OCI-LY3 (cell line): ENCODE results near the gene EFEMP1.

Experiments
- H2AFZ ChIP-seq: fragments of 200-600, 300-600 bp; shearing (Covaris generic); 2 replicates; pipeline ENCODE4 v1.6.0; 2014; ENCODE audit warnings: antibody characterized with exemption, low read depth, low read length
- H3K27ac ChIP-seq: fragments of 200-600, 300-600 bp; sonication (generic); 2 replicates; pipeline ENCODE4 v1.5.1; 2014; ENCODE audit warnings: mild to moderate bottlenecking, low read length, moderate library complexity, mixed read lengths
- H3K27me3 ChIP-seq: fragments of 200-600, 300-600 bp; sonication (generic); 2 replicates; pipeline ENCODE4 v1.6.1; 2014; ENCODE audit warnings: low read depth, low read length, mixed read lengths
- H3K36me3 ChIP-seq: fragments of 200-600, 300-600 bp; sonication (generic); replicated peaks from 2 replicates; pipeline ENCODE3; 2014; ENCODE audit warnings: low read depth, low read length, mixed read lengths
- H3K4me1 ChIP-seq: fragments of 300-600, 200-600 bp; sonication (generic); 2 replicates; pipeline ENCODE4 v1.6.1; 2014; ENCODE audit warnings: low read length, mixed read lengths
- H3K4me2 ChIP-seq: fragments of 200-600, 300-600 bp; sonication (generic); 2 replicates; pipeline ENCODE4 v1.6.1; 2014; ENCODE audit warnings: low read length, mixed read lengths
- H3K4me3 ChIP-seq: fragments of 300-600, 200-600 bp; sonication (generic); 2 replicates; pipeline ENCODE4 v1.5.1; 2014; ENCODE audit warnings: antibody characterized with exemption, mild to moderate bottlenecking, low read length, moderate library complexity
- H3K79me2 ChIP-seq: fragments of 300-600, 200-600 bp; shearing (Covaris generic); 2 replicates; pipeline ENCODE4 v1.6.1; 2014; ENCODE audit warnings: mild to moderate bottlenecking, low read length, mixed read lengths
- H3K9ac ChIP-seq: fragments of 300-600, 200-600 bp; shearing (Covaris generic); 2 replicates; pipeline ENCODE4 v1.6.0; 2014; ENCODE audit warnings: mild to moderate bottlenecking, low read length, moderate library complexity
- H3K9me3 ChIP-seq: fragments of 200-600, 300-600 bp; shearing (Covaris generic); 2 replicates; pipeline ENCODE4 v1.6.1; 2014; ENCODE audit warnings: low read length, mixed read lengths; ENCODE audit not compliant: insufficient read depth
- H4K20me1 ChIP-seq: fragments of 200-600, 300-600 bp; sonication (generic); 2 replicates; pipeline ENCODE4 v1.6.1; 2016; ENCODE audit warnings: low read length, mixed read lengths; ENCODE audit not compliant: insufficient read depth
- EZH2phosphoT487 ChIP-seq: fragments of 200-600 bp; shearing (Covaris generic); IDR thresholded peaks from 2 replicates; pipeline ENCODE4 v1.6.1; 2018; ENCODE audit warnings: antibody characterized with exemption, mixed run types, low read depth
- TF ChIP-seq, protein P1 (sequence below): fragments of 200-600, 300-600 bp; sonication (generic); IDR thresholded peaks from 2 replicates; pipeline ENCODE4 v1.5.1; 2014; ENCODE audit warnings: antibody characterized with exemption, low read length, low read depth

The EFEMP1 gene

DNA sequence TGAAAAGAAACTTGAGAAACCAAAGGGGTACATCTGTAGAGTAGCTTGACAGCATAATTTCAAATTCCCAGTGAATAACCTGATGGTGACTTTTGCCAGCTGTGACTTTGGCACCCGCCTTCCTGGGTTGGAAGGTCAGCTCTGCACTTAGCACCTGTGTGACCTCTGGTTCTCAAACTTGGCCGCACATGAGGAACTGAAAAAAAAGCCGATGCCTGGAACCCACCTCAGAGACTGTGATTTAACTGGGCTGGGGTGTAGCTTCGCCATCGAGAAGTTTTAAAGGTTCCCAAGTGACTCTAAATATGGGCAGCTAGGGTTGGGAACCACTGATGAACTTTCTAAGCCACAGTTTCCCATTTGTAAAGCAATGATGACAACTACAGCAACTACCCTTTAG is 6.5 kb downstream of the EFEMP1 start:
- Histone ChIP-seq H3K4me2 (peak overlapping the region; percentile 48), H2AFZ (no peak overlapping the region), H3K9ac (no peak overlapping the region), H3K4me3 (0 out of 2 replicates have a peak overlapping the region, but pooled peaks have one; percentile 8), H3K9me3 (no peaks in the 10 kb centered on the region), H3K27ac (no peak overlapping the region), H3K79me2 (no peaks in the 10 kb centered on the region), H3K36me3 (no peaks in the 10 kb centered on the region), H3K4me1 (peaks cover 14% of the 10 kb centered on the region), H4K20me1 (no peaks in the 10 kb centered on the region), H3K27me3 (no peaks in the 10 kb centered on the region)
- TF ChIP-seq, protein P1, sequence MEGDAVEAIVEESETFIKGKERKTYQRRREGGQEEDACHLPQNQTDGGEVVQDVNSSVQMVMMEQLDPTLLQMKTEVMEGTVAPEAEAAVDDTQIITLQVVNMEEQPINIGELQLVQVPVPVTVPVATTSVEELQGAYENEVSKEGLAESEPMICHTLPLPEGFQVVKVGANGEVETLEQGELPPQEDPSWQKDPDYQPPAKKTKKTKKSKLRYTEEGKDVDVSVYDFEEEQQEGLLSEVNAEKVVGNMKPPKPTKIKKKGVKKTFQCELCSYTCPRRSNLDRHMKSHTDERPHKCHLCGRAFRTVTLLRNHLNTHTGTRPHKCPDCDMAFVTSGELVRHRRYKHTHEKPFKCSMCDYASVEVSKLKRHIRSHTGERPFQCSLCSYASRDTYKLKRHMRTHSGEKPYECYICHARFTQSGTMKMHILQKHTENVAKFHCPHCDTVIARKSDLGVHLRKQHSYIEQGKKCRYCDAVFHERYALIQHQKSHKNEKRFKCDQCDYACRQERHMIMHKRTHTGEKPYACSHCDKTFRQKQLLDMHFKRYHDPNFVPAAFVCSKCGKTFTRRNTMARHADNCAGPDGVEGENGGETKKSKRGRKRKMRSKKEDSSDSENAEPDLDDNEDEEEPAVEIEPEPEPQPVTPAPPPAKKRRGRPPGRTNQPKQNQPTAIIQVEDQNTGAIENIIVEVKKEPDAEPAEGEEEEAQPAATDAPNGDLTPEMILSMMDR, result no peak
- no peak for TF ChIP-seq EZH2phosphoT487

DNA sequence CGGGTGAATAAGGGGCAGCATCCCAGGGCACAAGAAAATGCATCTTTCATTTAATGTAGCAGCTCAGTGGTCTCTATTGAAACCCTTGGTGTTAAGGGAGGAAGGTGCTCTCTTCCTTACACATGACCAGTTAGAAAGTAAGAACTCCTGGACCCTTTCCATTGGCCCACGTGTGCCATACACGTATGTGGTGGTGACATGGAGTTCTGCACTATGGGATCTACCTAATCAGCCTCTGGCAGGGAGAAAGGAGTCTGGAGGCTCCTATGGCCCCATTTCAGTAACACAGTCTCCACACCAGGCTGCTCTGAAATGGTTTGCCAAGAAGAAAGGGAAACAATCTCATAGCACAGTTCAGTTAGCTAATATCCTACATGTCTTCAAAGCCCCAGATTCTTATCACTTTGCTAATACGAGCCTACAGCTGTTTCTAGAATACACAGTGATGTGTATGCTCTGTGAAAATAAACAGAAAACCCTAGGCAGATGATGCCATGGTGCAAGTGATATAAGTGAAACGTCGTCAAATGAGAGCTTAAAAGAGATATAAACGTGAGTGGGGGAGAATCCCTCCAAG is 7.0 kb downstream of the EFEMP1 start:
- Histone ChIP-seq H3K4me1 (peaks cover 14% of the 10 kb centered on the region), H3K4me3 (0 out of 2 replicates have a peak overlapping the region, but pooled peaks have one; percentile 8), H2AFZ (no peak overlapping the region), H3K79me2 (no peaks in the 10 kb centered on the region), H3K9me3 (no peaks in the 10 kb centered on the region), H3K27me3 (no peaks in the 10 kb centered on the region), H3K27ac (no peak overlapping the region), H4K20me1 (no peaks in the 10 kb centered on the region), H3K4me2 (peak overlapping the region; percentile 48), H3K36me3 (no peaks in the 10 kb centered on the region), H3K9ac (no peak overlapping the region)
- TF ChIP-seq, protein P1, result no peak
- no peak for TF ChIP-seq EZH2phosphoT487

DNA sequence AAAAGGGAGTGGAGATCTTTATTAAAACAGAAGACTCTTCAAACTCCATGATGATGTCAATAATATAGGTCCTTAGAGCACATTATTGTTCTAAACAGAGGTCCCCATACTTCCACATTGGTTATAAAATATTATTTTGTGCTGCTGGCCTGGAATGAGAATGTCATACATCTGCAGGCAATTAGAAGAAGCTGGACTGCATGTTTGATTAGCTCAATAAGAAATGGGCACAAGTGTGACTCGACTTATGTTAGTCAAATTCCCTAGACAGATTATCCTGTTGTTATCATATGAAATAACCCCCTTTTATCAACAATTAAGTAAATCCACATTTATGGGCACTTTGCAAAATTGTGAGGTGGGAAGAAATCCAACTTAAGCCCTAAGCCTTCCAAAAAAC is 8.8 kb downstream of the EFEMP1 start:
- Histone ChIP-seq H4K20me1 (no peaks in the 10 kb centered on the region), H3K4me2 (no peak overlapping the region), H3K27ac (no peak overlapping the region), H3K27me3 (no peaks in the 10 kb centered on the region), H3K9me3 (no peaks in the 10 kb centered on the region), H3K4me3 (no peak overlapping the region), H3K36me3 (no peaks in the 10 kb centered on the region), H3K79me2 (no peaks in the 10 kb centered on the region), H3K4me1 (peaks cover 14% of the 10 kb centered on the region), H2AFZ (no peak overlapping the region), H3K9ac (no peak overlapping the region)
- no peak for TF ChIP-seq EZH2phosphoT487
- TF ChIP-seq, protein P1, result no peak

DNA sequence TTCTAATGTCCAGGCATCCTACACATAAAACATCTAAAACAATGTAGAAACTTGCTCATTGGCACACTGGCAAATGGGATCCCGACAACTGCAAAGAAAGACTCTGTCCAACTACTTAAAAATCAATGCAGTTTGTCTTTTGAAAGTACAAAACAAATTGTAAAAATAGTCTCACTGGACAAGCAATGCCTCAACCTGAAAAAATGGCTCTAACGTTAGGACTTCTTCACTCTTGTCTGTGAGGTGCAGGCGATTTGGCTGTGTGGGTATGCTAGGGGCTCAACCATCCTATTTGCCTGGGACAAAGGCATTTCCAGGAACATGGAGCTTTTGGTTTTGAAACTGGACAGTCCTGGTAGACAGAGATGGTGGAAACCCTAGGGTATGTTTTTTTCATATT is 10.7 kb downstream of the EFEMP1 start:
- Histone ChIP-seq H2AFZ (no peak overlapping the region), H3K27me3 (no peaks in the 10 kb centered on the region), H3K27ac (no peak overlapping the region), H4K20me1 (no peaks in the 10 kb centered on the region), H3K4me2 (no peak overlapping the region), H3K4me1 (peaks cover 14% of the 10 kb centered on the region), H3K79me2 (no peaks in the 10 kb centered on the region), H3K9ac (no peak overlapping the region), H3K36me3 (no peaks in the 10 kb centered on the region), H3K4me3 (no peak overlapping the region), H3K9me3 (no peaks in the 10 kb centered on the region)
- TF ChIP-seq, protein P1, result no peak
- TF ChIP-seq EZH2phosphoT487, result no peak
